Measurements from ENCODE around the gene NCKAP5.

- TF ChIP-seq CTCF (conservative IDR thresholded peaks at IDR 0.05; ENCODE audit: low read depth, low read length) = no peak
- TF ChIP-seq EZH2 (IDR thresholded peaks at IDR 0.05; ENCODE audit: low read length, unreplicated experiment) = no peak
- no peak for TF ChIP-seq EZH2phosphoT487 (IDR thresholded peaks at IDR 0.05; ENCODE audit: borderline replicate concordance, low read length)
Observed at GRCh38 chr2:133369901-133370658, 198.2 kb downstream of the NCKAP5 start.

Measured in PC-3 (cell line).